Smooth muscle cell (in vitro differentiated cells): Measurements from ENCODE around the gene MFAP1. TPM values are rescaled to one million over a fixed set of nuclear protein-coding genes. Genes with fewer than 3 reads are reported as not detected.

ENCODE experiments used
- DNase-seq: peaks from one replicate; lab custom pipeline; 2025; ENCODE audit not compliant: unreplicated experiment; lab: John Stamatoyannopoulos, UW
- H2AFZ ChIP-seq: fragments of 200-600 bp; sonication (generic); 2 replicates; pipeline ENCODE4 v1.6.0; 2016; ENCODE audit warnings: antibody characterized with exemption, low read depth, mild to moderate bottlenecking
- H3F3A ChIP-seq: fragments of 200-600 bp; sonication (generic); 2 replicates; pipeline ENCODE4 v1.6.0; 2017; ENCODE audit warnings: antibody characterized with exemption, low read depth
- H3K27ac ChIP-seq: fragments of 200-600 bp; sonication (generic); 2 replicates; pipeline ENCODE4 v1.5.1; 2016; ENCODE audit warnings: low read depth, mild to moderate bottlenecking
- H3K27me3 ChIP-seq: fragments of 200-600 bp; sonication (generic); 2 replicates; pipeline ENCODE4 v1.6.1; 2016; ENCODE audit warnings: low read depth, mild to moderate bottlenecking
- H3K36me3 ChIP-seq: fragments of 200-600 bp; sonication (generic); 2 replicates; pipeline ENCODE4 v1.5.1; 2016; ENCODE audit warnings: low read depth
- H3K4me1 ChIP-seq: fragments of 200-600 bp; sonication (generic); 2 replicates; pipeline ENCODE4 v1.5.1; 2016; ENCODE audit warnings: low read depth
- H3K4me2 ChIP-seq: fragments of 200-600 bp; sonication (generic); 2 replicates; pipeline ENCODE4 v1.6.0; 2016; ENCODE audit warnings: mild to moderate bottlenecking
- H3K4me3 ChIP-seq: fragments of 200-600 bp; sonication (generic); 2 replicates; pipeline ENCODE4 v1.5.1; 2016; ENCODE audit warnings: mild to moderate bottlenecking
- H3K79me2 ChIP-seq: fragments of 200-600 bp; sonication (generic); 2 replicates; pipeline ENCODE4 v1.6.0; 2016; ENCODE audit warnings: low read depth, mild to moderate bottlenecking
- H3K9ac ChIP-seq: fragments of 200-600 bp; sonication (generic); 2 replicates; pipeline ENCODE4 v1.6.0; 2016; ENCODE audit warnings: low read depth
- H3K9me3 ChIP-seq: fragments of 200-600 bp; sonication (generic); replicated peaks from 2 replicates; pipeline ENCODE4 v1.5.1; 2016; ENCODE audit warnings: low read depth
- H4K20me1 ChIP-seq: fragments of 200-600 bp; sonication (generic); 2 replicates; pipeline ENCODE4 v1.6.0; 2016; ENCODE audit warnings: low read depth
- CTCF ChIP-seq: fragments of 200-600 bp; sonication (generic); IDR thresholded peaks from 2 replicates; pipeline ENCODE4 v1.5.1; 2017; ENCODE audit warnings: borderline replicate concordance, mild to moderate bottlenecking, antibody characterized with exemption; ENCODE audit not compliant: insufficient read depth, poor library complexity, severe bottlenecking
- WGBS: methylation state at CpG from one replicate; pipeline ENCODE4 v1.1.7; 2016; ENCODE audit warnings: low lambda C conversion rate; 5-methylcytosine and 5-hydroxymethylcytosine counted together
- polyA plus RNA-seq: library from polyadenylated mRNA; unstranded; fragments of >200 nt; fragmentation: Nextera tagmentation; extraction: Ambion mirVana; gene quantifications from 2 replicates; pipeline ENCODE4 v1.2.1, GENCODE V29; 2016
- total RNA-seq: library from RNA; depleted of rRNA; stranded (reverse); fragments of >200 nt; gene quantifications from 2 replicates; pipeline ENCODE4 v1.2.3, GENCODE V29; 2014

Gene MFAP1
- total and polyA plus RNA-seq, 2 experiments from 2014 or later: 34.9 to 41.2 TPM

- H2AFZ ChIP-seq: no peak overlapping the region
- H3K4me2 ChIP-seq: no peak overlapping the region
- peaks cover 40% of the 10 kb centered on the region for H4K20me1 ChIP-seq
- no peaks in the 10 kb centered on the region for H3K79me2 ChIP-seq
- no peak overlapping the region for H3K4me3 ChIP-seq
- no peak overlapping the region for H3K9ac ChIP-seq
- peaks cover 27% of the 10 kb centered on the region for H3K36me3 ChIP-seq
- H3K9me3 ChIP-seq: no peaks in the 10 kb centered on the region
- H3K27ac ChIP-seq: no peak overlapping the region
- H3F3A ChIP-seq: peaks cover 56% of the 10 kb centered on the region
- H3K4me1 ChIP-seq: peaks cover 4% of the 10 kb centered on the region
- TF ChIP-seq CTCF: no peak
- 86% methylated on average over 4 of the region's 4 CpGs for WGBS
- no peak for DNase-seq
- H3K27me3 ChIP-seq: no peaks in the 10 kb centered on the region
Measured at GRCh38 chr15:43774062-43774461, 50.4 kb downstream of the MFAP1 start.

GRCh38 chr15:43772624-43773023, 51.9 kb downstream of the MFAP1 start:
- Histone ChIP-seq H4K20me1 (peaks cover 53% of the 10 kb centered on the region), H3K79me2 (no peaks in the 10 kb centered on the region), H3K9me3 (no peaks in the 10 kb centered on the region), H3K27me3 (no peaks in the 10 kb centered on the region), H3K9ac (no peak overlapping the region), H3K4me1 (peaks cover 4% of the 10 kb centered on the region), H3K4me3 (no peak overlapping the region), H3K27ac (no peak overlapping the region), H2AFZ (no peak overlapping the region), H3K36me3 (peaks cover 35% of the 10 kb centered on the region), H3F3A (peaks cover 68% of the 10 kb centered on the region), H3K4me2 (no peak overlapping the region)
- no peak for DNase-seq
- TF ChIP-seq CTCF: no peak

GRCh38 chr15:43771816-43772215, 52.7 kb downstream of the MFAP1 start:
- H2AFZ ChIP-seq: no peak overlapping the region
- no peaks in the 10 kb centered on the region for H3K27me3 ChIP-seq
- H3K9me3 ChIP-seq: no peaks in the 10 kb centered on the region
- no peak for TF ChIP-seq CTCF
- no peak overlapping the region for H3K27ac ChIP-seq
- H3K36me3 ChIP-seq: peaks cover 41% of the 10 kb centered on the region
- no peak overlapping the region for H3K4me3 ChIP-seq
- no peak for DNase-seq
- H3K79me2 ChIP-seq: no peaks in the 10 kb centered on the region
- H3K4me1 ChIP-seq: peaks cover 4% of the 10 kb centered on the region
- H3K4me2 ChIP-seq: no peak overlapping the region
- WGBS: 78% methylated on average over 2 of the region's 2 CpGs
- H3F3A ChIP-seq: peaks cover 63% of the 10 kb centered on the region
- no peak overlapping the region for H3K9ac ChIP-seq
- H4K20me1 ChIP-seq: peaks cover 59% of the 10 kb centered on the region

GRCh38 chr15:43769584-43770228, 54.8 kb downstream of the MFAP1 start:
- no peak overlapping the region for H3K4me3 ChIP-seq
- no peak overlapping the region for H2AFZ ChIP-seq
- H4K20me1 ChIP-seq: peaks cover 70% of the 10 kb centered on the region
- no peak overlapping the region for H3K27ac ChIP-seq
- H3F3A ChIP-seq: peaks cover 73% of the 10 kb centered on the region
- no peak overlapping the region for H3K9ac ChIP-seq
- peak; percentile 79 for TF ChIP-seq CTCF
- WGBS: 68% methylated on average over 5 of the region's 5 CpGs
- DNase-seq: no peak
- H3K4me2 ChIP-seq: no peak overlapping the region
- no peaks in the 10 kb centered on the region for H3K9me3 ChIP-seq
- H3K4me1 ChIP-seq: no peaks in the 10 kb centered on the region
- H3K27me3 ChIP-seq: no peaks in the 10 kb centered on the region
- H3K79me2 ChIP-seq: no peaks in the 10 kb centered on the region
- H3K36me3 ChIP-seq: peaks cover 58% of the 10 kb centered on the region
